GM18511 (cell line): Measurements from ENCODE around the gene TRDN.

ENCODE experiments used
- ATAC-seq: cut with Tn5 transposase; IDR thresholded peaks from one replicate; pipeline ENCODE4 v1.9.1; 2021; ENCODE audit warnings: mild to moderate bottlenecking, moderate library complexity; ENCODE audit not compliant: unreplicated experiment

Gene TRDN

GRCh38 chr6:123417535-123417934 lies 219.2 kb downstream of the TRDN start:
- no peak for ATAC-seq

GRCh38 chr6:123415844-123416468 lies 220.8 kb downstream of the TRDN start:
- peak; percentile 94 for ATAC-seq

DNA sequence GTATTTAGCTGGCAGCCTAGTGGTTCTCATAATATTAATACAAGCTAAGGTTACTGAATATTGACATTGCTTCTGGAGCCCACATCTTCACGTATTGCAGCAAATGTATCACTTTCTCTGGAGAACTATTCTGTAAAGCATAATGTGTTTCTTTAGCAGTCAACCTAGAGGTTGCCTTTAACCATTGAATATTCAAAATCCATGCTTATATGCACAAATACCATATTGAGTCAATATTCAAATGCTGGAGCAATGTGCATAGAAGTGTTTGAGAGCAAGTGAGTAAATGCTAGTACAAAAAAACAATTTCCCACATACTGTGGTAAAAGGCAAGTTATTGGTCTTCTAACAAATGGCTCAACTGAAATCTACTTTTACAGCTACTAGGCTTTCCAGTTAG lies 231.8 kb downstream of the TRDN start:
- no peak for ATAC-seq

GRCh38 chr6:123402052-123402451 lies 234.7 kb downstream of the TRDN start:
- ATAC-seq: peak; percentile 96

DNA sequence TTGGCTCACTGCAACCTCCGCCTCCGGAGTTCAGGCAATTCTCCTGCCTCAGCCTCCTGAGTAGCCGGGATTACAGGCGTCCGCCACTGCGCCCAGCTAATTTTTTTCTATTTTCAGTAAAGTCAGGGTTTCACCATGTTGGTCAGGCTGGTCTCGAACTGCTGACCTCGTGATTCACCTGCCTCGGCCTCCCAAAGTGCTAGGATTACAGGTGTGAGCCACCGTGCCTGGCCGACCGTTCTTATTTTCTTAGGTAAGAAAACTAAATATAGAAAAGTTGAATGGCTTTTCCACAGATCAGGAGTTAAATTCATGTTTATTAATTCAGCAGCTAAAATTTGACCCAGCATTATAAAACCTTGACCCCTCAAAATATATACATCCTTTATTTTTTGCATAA lies 238.7 kb downstream of the TRDN start:
- ATAC-seq: no peak

GRCh38 chr6:123393331-123393730 lies 243.4 kb downstream of the TRDN start:
- no peak for ATAC-seq

DNA sequence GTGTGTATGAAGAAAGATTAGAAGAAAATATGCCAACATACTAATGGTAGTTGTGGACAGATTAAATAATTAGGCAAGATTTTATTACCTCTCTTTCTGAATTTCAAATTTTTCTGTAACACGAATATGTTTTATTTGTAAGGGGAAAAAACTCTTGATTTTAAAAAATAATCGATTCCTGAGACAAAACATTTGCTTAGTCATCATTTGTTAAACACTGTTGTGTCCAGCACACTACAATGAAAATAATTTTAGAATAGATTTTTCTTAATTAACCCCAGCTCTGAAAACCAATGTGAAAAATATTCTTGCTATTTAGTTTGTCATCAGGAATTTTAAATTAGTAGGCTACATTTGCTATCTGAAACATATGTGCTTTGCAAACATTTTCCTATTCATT lies 253.0 kb downstream of the TRDN start:
- ATAC-seq: no peak

GRCh38 chr6:123380257-123380656 lies 256.5 kb downstream of the TRDN start:
- ATAC-seq: peak; percentile 73

GRCh38 chr6:123372737-123373136 lies 264.0 kb downstream of the TRDN start:
- ATAC-seq: no peak

DNA sequence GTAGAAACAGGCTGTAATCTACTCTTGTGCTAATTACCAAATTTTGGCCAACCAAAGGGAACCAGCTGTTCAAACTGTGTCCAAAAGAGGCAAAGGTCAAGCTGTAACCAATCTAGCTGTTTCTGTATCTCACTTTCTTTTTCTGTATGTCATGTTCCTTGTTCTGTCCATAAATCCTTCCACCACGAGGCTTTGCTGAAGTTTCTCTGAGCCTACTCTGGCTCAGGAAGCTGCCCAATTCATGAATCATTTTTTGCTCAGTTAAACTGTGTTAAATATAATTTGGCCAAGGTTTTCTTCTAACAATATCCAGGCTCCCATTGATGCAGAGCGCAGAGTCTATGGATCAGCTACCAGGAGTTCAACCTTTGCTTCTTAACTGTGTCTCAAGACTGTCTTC lies 272.8 kb downstream of the TRDN start:
- no peak for ATAC-seq

DNA sequence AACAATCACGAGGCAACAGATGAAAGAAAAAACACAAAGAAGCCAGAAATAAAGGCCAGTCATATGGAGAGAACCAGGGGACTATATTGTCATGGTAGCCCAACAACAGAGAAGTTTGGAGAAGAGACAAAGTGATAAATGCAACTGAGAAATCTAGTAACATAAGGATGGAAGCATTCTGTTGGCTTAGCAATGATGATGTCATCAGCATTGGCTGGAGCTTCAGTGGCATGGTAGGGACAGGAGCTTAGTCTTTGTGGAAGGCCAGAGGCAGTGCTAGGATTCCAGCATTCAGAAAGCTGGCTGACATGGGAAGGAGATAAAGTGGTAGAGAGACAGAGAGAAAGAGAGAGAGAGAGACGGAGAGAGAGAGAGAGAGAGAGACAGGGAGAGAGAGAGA lies 276.4 kb downstream of the TRDN start:
- ATAC-seq: no peak

GRCh38 chr6:123352705-123353104 lies 284.0 kb downstream of the TRDN start:
- no peak for ATAC-seq

DNA sequence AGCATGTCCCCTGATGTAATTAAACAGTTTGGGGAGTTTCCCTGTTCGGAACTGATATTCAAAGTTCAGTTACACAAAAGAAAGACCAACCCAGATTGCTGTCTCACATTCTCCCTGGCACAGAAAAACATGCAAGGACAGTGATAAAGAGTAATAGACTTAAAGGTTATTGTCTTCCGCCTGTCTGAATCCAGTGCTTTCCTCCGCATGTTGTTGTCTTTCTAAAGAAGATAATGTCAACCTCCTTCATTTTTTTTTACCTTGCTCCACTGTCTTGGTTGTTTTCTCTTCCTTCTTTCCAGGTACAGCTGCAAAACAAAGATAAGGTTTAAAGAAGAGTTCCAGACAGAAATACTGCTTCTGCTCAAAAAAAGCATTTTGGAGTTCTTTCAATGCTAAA lies 284.5 kb downstream of the TRDN start:
- ATAC-seq: no peak

GRCh38 chr6:123343836-123344235 lies 292.9 kb downstream of the TRDN start:
- ATAC-seq: no peak

GRCh38 chr6:123338394-123338793 lies 298.4 kb downstream of the TRDN start:
- no peak for ATAC-seq

DNA sequence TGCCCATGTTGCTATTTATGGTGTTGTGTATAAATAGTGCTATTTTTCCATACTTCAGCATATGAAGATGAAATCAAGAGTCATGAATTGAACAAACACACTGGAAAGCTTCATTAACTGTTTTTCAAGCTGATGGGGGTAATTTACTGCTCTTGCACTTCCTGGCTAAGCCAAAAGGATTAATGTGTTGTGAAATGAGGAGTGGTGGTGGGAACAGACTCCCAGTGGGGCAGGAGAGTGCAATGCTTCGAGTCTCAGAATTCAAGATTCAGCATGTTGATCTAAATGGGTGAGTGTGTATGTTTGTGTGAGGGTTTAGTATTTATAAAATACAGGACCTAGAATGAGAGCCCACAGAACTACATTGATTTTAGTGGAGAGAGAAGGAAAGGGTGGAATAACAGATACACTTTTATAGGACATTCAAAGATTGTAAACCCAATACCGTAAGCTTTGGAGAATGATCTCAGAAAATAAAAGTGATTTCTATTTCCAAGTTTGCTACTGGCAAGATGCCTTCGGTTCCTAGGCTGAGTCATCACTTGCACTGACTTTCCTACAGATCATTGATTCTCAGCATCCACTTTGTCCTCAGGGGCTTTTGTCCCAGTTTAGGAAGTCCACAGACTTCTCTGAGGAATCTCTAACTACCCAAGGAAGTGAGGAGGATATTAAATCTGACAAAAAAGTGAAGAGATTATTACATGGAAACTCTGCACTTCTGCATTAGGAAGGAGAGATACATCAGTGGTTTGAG lies 303.6 kb downstream of the TRDN start:
- ATAC-seq: no peak

- ATAC-seq: no peak
Measured at GRCh38 chr6:123332070-123332469, 304.7 kb downstream of the TRDN start.

GRCh38 chr6:123329337-123329736 lies 307.4 kb downstream of the TRDN start:
- ATAC-seq: no peak

DNA sequence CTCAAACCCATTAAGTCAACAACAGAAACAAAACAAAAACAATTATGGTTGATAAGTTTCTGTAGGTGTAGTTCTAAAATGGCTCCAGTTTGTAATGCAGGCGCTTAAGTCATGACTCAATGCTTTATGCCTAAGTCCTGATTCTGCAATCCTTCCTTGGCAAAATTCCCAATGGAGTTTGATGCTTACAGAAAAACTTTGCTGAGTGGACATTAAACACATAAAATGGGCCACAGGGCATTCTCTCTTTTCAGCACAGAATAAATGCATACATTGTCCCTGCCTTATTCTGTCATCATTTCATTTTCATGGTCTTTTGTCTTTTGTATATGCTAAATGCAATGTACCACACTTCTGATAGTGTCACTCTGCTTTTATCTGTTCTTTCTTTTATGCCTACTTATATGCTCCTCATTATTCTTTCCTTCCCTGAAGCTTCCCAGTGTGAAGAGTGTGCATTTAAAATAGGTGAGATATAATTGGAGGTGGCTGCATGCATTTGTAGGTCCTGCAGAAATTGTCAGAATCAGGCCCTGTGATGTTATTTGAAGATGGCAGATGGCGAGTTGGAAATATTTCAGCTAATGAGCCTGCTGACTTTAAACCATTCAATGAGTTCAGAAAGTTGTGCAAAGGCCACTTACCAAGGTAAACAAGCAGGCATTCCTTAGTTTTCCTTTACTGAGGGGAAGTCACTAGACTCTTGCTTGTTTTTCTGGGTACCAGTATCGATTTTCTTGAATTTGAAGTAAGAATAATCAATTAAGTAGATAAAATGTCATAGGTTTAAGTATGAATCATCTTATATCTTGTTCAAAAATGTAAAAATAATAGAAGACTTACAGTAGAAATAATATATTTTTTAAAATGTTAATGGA lies 313.1 kb downstream of the TRDN start:
- no peak for ATAC-seq

GRCh38 chr6:123321020-123321419 lies 315.7 kb downstream of the TRDN start:
- ATAC-seq: no peak

GRCh38 chr6:123316733-123317323 lies 319.9 kb downstream of the TRDN start:
- no peak for ATAC-seq
